Measurements from ENCODE around the gene CCDC201.
"Not testable (repeated sequence)": the region's sequence is repeated elsewhere in the genome, so short reads cannot be mapped to it uniquely, and the experiment has no call there.

The CCDC201 gene

DNA sequence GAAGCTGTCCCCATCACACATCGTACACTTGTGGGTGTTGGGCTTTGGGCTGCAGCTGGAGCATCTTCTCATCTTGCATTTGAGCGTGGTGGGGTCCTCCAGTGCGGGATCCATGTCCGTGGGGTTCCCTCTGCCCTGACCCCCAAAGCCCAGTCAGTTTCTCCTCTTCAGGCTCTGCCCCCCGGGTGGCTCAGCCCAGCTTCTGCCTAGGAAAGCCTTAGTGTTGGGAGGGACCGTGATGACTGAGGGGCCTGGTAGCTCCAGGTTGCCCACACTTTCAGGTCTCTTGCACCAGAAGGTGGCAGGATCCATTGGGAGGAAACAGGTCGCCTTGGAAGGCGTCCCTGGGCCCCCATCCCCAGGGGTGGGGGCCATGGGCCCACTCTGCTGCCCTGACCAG, 55.9 kb downstream of the CCDC201 start:
- not testable (repeated sequence) for DNase-seq (ENCODE audit: low read depth)

DNA sequence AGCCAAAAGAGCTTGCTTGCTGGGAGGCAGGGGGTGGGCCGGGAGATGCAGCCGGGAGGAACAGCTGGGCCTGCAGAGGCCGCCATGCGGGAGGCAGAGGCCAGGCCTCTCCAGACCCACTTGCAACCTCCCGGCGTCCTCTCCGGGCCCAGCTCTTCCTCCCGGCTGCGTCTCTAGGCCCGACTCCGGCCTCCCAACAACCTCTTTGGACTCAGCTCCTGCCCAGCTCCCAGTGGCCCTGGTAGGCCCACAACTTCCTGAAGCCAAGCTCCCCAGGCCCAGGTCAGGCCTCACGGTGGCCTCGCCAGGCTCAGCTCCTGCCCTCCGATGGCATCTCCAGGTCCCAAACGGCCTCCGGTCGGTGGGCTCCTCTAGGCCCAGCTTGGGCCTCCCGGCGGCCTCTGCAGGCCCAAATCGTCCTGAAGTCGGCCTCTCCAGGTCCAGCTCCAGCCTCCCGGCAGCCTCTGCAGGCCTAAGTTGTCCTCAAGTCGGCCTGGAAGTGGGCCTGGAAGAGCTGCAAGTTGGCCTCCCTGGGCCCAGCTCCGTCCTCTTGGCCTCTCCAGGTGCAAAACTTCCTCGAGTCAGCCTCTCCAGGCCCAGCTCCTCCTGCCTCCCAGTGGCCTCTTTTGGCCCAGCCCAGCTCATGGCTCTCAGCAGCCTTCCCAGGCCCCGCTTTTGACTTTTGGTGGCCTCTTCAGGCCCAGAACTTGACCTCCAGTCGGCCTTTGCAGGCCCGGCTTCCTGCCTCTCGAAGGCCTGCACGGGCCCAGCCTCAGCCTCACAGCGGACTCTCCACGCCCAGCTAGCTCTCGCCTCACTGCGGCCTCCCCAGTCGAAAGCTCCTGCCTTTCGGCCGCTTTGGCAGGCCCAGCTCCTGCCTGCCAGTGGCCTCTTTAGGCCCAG, 58.4 kb downstream of the CCDC201 start:
- not testable (repeated sequence) for DNase-seq (ENCODE audit: low read depth)

DNA sequence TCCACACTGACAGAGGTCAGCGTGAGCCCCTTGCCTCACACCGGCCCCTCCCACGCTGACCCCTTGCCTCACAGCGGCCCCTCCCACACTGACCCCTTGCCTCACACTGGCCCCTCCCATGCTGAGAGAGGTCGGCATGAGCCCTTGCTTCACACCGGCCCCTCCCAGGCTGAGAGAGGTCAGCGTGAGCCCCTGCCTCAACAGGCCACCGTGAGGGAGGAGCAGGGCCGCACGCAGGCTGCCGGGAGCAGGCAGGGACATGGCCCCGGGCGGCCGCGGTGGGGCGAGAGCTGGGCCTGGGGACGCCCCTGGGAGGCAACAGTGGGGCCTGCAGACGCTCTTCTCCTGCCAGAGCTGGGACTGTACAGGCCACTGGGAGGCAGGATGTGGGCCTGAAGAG, 59.1 kb downstream of the CCDC201 start:
- DNase-seq (ENCODE audit: low read depth): not testable (repeated sequence)

DNA sequence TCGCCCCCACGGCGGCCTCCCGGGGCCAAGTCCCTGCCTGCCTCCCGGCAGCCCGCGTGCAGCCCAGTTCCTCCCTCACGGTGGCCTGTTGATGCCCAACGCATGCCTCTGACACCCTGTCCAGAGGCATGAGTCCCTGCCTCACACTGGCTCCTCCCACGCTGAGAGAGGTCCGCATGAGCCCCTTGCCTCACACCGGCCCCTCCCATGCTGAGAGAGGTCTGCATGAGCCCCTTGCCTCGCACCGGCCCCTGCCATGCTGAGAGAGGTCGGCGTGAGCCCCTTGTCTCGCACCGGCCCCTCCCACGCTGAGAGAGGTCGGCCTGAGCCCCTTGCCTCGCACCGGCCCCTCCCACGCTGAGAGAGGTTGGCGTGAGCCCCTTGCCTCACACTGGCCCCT, 59.9 kb downstream of the CCDC201 start:
- DNase-seq (ENCODE audit: low read depth): no peak

DNA sequence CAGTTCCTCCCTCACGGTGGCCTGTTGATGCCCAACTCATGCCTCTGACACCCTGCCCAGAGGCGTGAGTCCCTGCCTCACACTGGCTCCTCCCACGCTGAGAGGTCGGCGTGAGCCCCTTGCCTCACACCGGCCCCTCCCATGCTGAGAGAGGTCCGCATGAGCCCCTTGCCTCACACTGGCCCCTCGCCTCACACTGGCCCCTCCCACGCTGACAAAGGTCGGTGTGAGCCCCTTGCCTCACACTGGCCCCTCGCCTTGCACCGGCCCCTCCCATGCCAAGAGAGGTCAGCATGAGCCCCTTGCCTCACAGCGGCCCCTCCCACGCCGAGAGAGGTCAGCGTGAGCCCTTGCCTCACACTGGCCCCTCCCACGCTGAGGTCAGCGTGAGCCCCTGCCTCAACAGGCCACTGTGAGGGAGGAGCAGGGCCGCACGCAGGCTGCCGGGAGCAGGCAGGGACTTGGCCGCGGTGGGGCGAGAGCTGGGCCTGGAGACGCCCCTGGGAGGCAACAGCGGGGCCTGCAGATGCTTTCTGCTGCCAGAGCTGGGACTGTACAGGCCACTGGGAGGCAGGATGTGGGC, 61.1 kb downstream of the CCDC201 start:
- not testable (repeated sequence) for DNase-seq (ENCODE audit: low read depth)

DNA sequence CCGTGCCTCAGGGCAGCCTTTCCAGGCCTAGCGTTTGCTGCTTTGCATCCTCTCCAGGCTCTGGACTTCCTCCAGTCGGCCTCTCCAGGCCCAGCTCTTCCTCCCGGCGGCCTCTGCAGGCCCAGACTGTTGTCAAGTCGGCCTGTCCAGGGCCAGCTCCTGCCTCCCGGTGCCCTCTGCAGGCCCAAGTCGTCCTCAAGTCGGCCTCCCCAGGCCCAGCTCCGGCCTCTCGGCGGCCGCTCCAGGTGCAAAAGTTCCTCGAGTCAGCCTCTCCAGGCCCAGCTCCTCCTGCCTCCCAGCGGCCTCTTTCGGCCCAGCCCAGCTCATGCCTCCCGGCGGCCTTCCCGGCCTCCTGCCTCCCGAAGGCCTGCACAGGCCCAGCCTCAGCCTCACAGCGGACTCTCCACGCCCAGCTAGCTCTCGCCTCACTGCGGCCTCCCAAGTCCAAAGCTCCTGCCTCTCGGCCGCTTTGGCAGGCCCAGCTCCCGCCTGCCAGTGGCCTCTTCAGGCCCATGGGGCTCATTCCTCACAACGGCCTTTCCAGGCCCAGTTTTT, 62.4 kb downstream of the CCDC201 start:
- DNase-seq (ENCODE audit: low read depth): not testable (repeated sequence)
